GM04503 (cell line): ENCODE data around the gene SPATA21.

Experiments used
- DNase-seq: peaks from one replicate; pipeline ENCODE4 v3.0.0-alpha.2; 2012; ENCODE audit warnings: low read depth

The SPATA21 gene

GRCh38 chr1:16420424-16421118, 16.7 kb downstream of the SPATA21 start:
- no peak for DNase-seq

- DNase-seq, result no peak
These were observed 18.3 kb downstream of the SPATA21 start for GRCh38 chr1:16418823-16419425.

GRCh38 chr1:16413191-16413590, 24.0 kb downstream of the SPATA21 start:
- DNase-seq, result no peak

GRCh38 chr1:16410803-16411202, 26.4 kb downstream of the SPATA21 start:
- DNase-seq, result no peak

- DNase-seq, result no peak
These were observed 27.6 kb downstream of the SPATA21 start for GRCh38 chr1:16409536-16410152.

GRCh38 chr1:16406868-16407267, 30.4 kb downstream of the SPATA21 start:
- DNase-seq, result no peak

- DNase-seq, result no peak
These were observed 31.8 kb downstream of the SPATA21 start for GRCh38 chr1:16405441-16405840.

- no peak for DNase-seq
These were observed 34.5 kb downstream of the SPATA21 start for GRCh38 chr1:16402742-16403141.

- DNase-seq, result no peak
These were observed 38.8 kb downstream of the SPATA21 start for GRCh38 chr1:16398371-16398953.

- no peak for DNase-seq
These were observed 40.1 kb downstream of the SPATA21 start for GRCh38 chr1:16397120-16397519.

GRCh38 chr1:16396591-16396990, 40.6 kb downstream of the SPATA21 start:
- DNase-seq, result peak; percentile 58

- no peak for DNase-seq
These were observed 42.2 kb downstream of the SPATA21 start for GRCh38 chr1:16394977-16395376.

GRCh38 chr1:16393570-16394521, 43.4 kb downstream of the SPATA21 start:
- no peak for DNase-seq

GRCh38 chr1:16392740-16393569, 44.3 kb downstream of the SPATA21 start:
- DNase-seq, result no peak

- DNase-seq, result no peak
These were observed 45.8 kb downstream of the SPATA21 start for GRCh38 chr1:16391411-16391810.

GRCh38 chr1:16387201-16388188, 49.7 kb downstream of the SPATA21 start:
- DNase-seq, result no peak

- DNase-seq, result peak; percentile 57
These were observed 50.6 kb downstream of the SPATA21 start for GRCh38 chr1:16386454-16387113.

- no peak for DNase-seq
These were observed 51.4 kb downstream of the SPATA21 start for GRCh38 chr1:16385659-16386453.
